ENCODE data around the gene NSMCE1.

DNA sequence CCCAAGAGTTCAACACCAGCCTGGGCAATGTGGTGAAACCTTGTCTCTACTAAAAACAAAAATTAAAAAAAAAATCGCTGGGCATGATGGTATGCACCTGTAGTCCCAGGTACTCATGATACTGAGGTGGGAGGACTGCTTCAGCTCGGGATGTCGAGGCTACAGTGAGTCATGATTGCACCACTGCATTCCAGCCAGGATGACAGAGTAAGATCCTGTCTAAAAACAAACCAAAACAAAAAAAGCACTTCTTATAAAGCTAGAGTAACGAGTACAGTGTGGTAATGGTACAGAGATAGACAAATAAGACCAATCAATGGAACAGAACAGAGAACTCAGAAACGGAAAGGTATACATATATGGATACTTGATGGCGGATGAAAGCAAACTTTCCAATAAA is 4.4 kb downstream of the NSMCE1 start:
- TF ChIP-seq, protein P1, sequence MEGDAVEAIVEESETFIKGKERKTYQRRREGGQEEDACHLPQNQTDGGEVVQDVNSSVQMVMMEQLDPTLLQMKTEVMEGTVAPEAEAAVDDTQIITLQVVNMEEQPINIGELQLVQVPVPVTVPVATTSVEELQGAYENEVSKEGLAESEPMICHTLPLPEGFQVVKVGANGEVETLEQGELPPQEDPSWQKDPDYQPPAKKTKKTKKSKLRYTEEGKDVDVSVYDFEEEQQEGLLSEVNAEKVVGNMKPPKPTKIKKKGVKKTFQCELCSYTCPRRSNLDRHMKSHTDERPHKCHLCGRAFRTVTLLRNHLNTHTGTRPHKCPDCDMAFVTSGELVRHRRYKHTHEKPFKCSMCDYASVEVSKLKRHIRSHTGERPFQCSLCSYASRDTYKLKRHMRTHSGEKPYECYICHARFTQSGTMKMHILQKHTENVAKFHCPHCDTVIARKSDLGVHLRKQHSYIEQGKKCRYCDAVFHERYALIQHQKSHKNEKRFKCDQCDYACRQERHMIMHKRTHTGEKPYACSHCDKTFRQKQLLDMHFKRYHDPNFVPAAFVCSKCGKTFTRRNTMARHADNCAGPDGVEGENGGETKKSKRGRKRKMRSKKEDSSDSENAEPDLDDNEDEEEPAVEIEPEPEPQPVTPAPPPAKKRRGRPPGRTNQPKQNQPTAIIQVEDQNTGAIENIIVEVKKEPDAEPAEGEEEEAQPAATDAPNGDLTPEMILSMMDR (IDR thresholded peaks at IDR 0.05) = no peak
- TF ChIP-seq POLR2A (IDR thresholded peaks at IDR 0.05) = no peak

Measured in esophagus squamous epithelium (tissue), 4 donors.